BJ (cell line): Measurements from ENCODE around the gene PACRG. TPM values are rescaled to one million over a fixed set of nuclear protein-coding genes. Genes with fewer than 3 reads are reported as not detected.

ENCODE experiments used
- CTCF ChIA-PET: fragments of 350-600 bp; formaldehyde crosslinking; extraction: SDS; loops from one replicate; lab custom pipeline; 2021; ENCODE audit warnings: antibody characterized with exemption, inconsistent platforms; lab: Yijun Ruan, JAX
- POLR2A ChIA-PET: fragments of 300-600 bp; sonication (Branson Sonifier 250); formaldehyde crosslinking; extraction: SDS; loops from one replicate; lab custom pipeline; 2021; ENCODE audit warnings: antibody characterized with exemption; lab: Charles Lee
- DNase-seq: peaks from one replicate; pipeline ENCODE4 v3.0.0-alpha.2; 2011; ENCODE audit warnings: low read depth
- H3K27me3 ChIP-seq: 2 replicates; pipeline ENCODE4 v1.6.0; 2011; ENCODE audit warnings: low read length; ENCODE audit not compliant: control insufficient read depth, insufficient read depth
- H3K36me3 ChIP-seq: 2 replicates; pipeline ENCODE4 v1.5.1; 2011; ENCODE audit warnings: low read length; ENCODE audit not compliant: control insufficient read depth, insufficient read depth
- H3K4me3 ChIP-seq: 2 replicates; pipeline ENCODE4 v1.5.1; 2011; ENCODE audit warnings: low read depth, mild to moderate bottlenecking, control low read depth, low read length
- polyA plus RNA-seq: library from polyadenylated mRNA; depleted of rRNA; stranded (reverse); fragments of >200 nt; gene quantifications from 2 replicates; pipeline ENCODE4 v1.2.3, GENCODE V29; 2011
- TF ChIP-seq, protein P1 (sequence below): IDR thresholded peaks from 2 replicates; pipeline ENCODE4 v1.5.1; 2011; ENCODE audit warnings: low read depth, mild to moderate bottlenecking, control low read depth, inconsistent platforms, low read length, moderate library complexity; ENCODE audit not compliant: insufficient read depth

Gene PACRG
- polyA plus RNA-seq, 1 experiment: 0.20 TPM

DNA sequence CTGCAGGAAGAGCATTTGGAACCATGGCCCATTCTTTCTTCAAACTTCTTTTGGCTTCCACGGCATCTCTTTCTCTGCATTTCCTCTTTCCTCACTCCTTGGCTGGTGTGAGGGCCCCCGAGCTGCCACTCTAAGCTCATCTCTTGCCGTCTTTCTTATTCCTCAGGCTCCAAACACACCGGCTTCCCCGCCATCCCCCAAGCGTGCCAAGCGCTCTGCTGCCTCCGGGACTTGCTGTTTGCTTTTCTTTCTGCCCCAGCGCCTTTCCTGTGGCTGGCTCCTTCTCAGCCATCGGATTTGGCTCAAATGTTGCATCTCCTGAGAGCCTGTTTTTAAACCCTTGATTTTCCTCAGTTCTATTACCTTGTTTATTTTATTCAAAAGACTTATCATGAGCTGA is 172.7 kb downstream of the PACRG start:
- TF ChIP-seq, protein P1, sequence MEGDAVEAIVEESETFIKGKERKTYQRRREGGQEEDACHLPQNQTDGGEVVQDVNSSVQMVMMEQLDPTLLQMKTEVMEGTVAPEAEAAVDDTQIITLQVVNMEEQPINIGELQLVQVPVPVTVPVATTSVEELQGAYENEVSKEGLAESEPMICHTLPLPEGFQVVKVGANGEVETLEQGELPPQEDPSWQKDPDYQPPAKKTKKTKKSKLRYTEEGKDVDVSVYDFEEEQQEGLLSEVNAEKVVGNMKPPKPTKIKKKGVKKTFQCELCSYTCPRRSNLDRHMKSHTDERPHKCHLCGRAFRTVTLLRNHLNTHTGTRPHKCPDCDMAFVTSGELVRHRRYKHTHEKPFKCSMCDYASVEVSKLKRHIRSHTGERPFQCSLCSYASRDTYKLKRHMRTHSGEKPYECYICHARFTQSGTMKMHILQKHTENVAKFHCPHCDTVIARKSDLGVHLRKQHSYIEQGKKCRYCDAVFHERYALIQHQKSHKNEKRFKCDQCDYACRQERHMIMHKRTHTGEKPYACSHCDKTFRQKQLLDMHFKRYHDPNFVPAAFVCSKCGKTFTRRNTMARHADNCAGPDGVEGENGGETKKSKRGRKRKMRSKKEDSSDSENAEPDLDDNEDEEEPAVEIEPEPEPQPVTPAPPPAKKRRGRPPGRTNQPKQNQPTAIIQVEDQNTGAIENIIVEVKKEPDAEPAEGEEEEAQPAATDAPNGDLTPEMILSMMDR: no peak
- no peak for DNase-seq
- no peaks in the 10 kb centered on the region for H3K36me3 ChIP-seq
- no peaks in the 10 kb centered on the region; the same call in 1 of the 2 replicates for H3K27me3 ChIP-seq
- ChIA-PET POLR2A (no interaction called here), CTCF (interaction anchor here (0.6 kb wide), 1 partner anchor 220 kb away, joined by 3 read pairs; no protein-coding TSS in a partner anchor)
- no peak overlapping the region for H3K4me3 ChIP-seq

DNA sequence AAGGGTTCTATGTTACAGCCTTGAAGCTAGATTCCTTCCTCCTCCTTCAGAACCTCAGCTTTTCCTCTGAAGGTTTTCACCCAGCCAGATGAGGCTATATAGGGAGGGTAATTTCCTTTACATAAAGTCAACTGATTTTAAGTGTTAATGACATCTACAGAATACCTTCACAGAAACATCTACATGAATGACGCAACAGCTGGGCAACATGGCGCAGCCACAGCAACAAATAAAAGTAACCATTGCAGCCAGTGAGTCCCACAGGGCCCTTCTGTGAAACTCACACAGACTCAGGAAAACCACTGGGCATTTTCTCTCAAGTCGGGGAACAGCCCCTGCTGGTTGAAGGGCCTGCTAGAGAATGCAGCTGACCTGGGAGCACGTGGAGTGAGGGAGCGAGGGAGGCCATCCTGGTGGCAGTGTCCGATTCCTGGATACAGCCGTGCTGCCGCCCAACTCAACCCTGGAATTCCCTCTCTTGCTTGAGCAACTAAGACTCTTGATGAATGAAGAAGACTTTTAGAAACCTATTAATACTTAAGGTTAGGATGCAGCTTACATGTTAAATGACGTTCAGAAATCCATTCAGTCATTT is 176.4 kb downstream of the PACRG start:
- no peak for DNase-seq
- H3K27me3 ChIP-seq: no peaks in the 10 kb centered on the region; the same call in 1 of the 2 replicates
- POLR2A ChIA-PET: no interaction called here
- H3K36me3 ChIP-seq: no peaks in the 10 kb centered on the region
- CTCF ChIA-PET: no interaction called here
- H3K4me3 ChIP-seq: no peak overlapping the region
- TF ChIP-seq, protein P1: no peak

DNA sequence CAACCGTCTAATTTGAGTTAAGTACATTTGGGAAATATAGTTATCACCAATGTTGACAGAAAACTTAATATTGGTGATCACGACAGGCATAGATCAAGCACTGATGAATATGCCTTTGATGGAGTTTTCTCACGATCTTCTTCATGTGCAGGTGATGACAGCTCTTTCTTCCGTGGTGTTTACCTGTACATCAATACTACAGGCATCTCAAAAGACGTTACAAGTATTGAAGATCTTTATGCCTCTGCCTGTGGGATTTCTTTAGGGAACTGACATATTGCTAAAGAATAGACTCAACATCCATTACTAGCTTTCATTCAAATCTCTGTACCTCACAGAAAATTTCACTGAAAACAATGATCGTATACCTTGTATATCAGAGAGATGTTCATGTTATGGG is 178.7 kb downstream of the PACRG start:
- DNase-seq: no peak
- ChIA-PET CTCF (interaction anchor here (2.5 kb wide), 1 partner anchor 11 kb away, joined by 7 read pairs; no protein-coding TSS in a partner anchor), POLR2A (no interaction called here)
- Histone ChIP-seq H3K36me3 (no peaks in the 10 kb centered on the region), H3K4me3 (no peak overlapping the region), H3K27me3 (no peaks in the 10 kb centered on the region; the same call in 1 of the 2 replicates)
- TF ChIP-seq, protein P1: no peak

DNA sequence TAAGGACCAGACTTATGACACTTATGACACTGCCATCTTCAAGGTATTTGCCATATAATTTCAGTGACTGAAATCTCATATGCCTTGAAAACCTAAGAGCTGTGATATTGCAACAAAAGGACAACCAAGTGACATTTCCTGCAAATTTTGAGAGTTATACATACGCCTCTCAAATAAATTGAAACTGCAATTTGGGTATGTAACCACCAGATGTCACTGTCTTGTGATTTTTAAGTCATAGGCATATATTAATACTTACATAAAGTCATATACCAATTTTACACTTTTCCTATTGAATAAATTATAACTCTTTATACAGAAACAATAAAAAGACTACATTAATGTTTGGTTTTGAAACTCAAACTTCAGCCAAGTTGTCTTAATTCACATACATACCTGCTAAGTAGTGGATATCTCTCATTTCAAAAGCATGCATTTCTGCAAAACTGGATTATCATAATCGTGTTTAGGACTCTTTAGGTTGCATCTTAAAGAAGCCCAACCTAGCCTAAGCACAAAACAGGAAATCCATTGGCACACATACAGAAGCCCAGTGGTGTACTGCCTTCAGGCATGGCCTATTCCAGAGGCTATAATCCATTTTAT is 180.2 kb downstream of the PACRG start:
- Histone ChIP-seq H3K4me3 (no peak overlapping the region), H3K36me3 (no peaks in the 10 kb centered on the region), H3K27me3 (no peaks in the 10 kb centered on the region; the same call in 1 of the 2 replicates)
- CTCF ChIA-PET: interaction anchor here (0.7 to 2.5 kb wide), 5 partner anchors 12 to 1931 kb away, joined by 3 to 7 read pairs (median 3); no protein-coding TSS in a partner anchor
- no peak for DNase-seq
- POLR2A ChIA-PET: no interaction called here
- TF ChIP-seq, protein P1: peak; percentile 39

DNA sequence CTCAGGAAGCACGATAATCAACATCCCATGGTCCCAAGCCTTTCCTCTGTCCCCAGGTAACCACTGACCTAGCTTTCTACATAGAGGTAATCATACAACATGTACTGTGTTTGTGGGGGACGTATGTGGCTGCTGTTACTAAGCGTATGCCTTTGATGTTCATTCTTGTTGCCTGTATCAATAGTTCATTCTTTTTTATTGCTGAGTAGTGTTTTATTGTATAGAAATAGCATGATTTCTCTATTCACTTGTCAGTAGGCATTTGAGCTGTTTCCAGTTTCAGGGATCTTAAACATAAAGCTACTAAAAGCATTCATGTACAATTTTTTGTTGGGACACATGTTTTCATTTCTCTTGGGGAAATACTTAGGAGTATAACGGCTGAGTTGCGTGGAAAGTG is 185.4 kb downstream of the PACRG start:
- CTCF ChIA-PET: no interaction called here
- TF ChIP-seq, protein P1: no peak

More for the DNA sequence above, 185.4 kb downstream of the PACRG start:
- Histone ChIP-seq H3K36me3 (no peaks in the 10 kb centered on the region), H3K27me3 (no peaks in the 10 kb centered on the region), H3K4me3 (no peak overlapping the region)
- no peak for DNase-seq
- POLR2A ChIA-PET: no interaction called here
